ENCODE measurements around the gene AMH. TPM values are rescaled to one million over a fixed set of nuclear protein-coding genes. Genes with fewer than 3 reads are reported as not detected.

Gene AMH
- total and polyA plus RNA-seq, 3 donors from 2014 or later = 50.8 to 268 (median 180) TPM

DNA sequence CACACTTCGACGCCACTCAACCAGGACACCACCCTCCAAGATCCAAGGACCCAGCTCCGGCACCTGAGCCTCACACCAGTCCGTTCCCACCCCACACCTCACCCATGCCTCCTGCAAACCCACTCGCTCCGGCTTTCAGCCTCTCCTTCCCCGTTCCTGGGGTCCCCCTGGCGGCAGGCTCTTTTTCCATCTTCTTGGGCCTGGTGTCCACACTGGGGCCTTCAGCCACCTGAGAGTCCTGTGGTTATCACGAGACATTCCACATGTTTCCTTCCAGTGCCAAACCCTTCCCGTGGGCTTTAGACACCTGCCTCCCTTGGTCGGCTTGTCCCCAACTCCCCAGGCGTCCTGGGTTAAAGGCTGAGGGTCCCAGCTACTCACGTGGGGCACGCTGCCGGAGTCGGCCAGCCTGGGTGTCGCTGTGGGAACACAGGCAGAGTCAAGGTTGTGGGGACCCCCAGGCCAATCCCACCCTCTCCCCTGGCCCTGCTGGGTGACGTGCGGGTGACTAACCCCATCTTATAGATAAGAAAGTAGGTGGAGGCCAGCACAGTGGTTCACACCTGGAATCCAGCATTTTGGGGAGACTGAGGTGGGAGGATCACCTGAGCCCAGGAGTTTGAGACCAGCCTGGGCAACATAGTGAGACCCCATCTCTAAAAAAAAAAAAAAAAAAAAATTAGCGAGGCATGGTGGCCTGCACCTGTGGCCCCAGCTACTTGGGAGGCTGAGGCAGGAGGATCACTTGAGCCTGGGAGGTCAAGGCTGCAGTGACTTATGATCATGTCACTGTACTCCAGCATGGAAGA, 5.1 kb downstream of the AMH start:
- WGBS, 2 donors = 42 to 63% methylated on average over 9 to 20 of the region's 20 CpGs
- no peaks in the 10 kb centered on the region for H3K27me3 ChIP-seq
- H3K27ac ChIP-seq = no peak overlapping the region
- no peak for DNase-seq
- H3K4me1 ChIP-seq = peaks cover 30% of the 10 kb centered on the region
- no peaks in the 10 kb centered on the region for H3K36me3 ChIP-seq (ENCODE audit: low read depth, missing control alignments)
- TF ChIP-seq POLR2A (IDR thresholded peaks at IDR 0.05) (no peak), CTCF (IDR thresholded peaks at IDR 0.05) (peak in 1 of 3 experiments; percentile 11)
- no peaks in the 10 kb centered on the region for H3K9me3 ChIP-seq
- intact Hi-C loops (cut with DNase I; ENCODE audit: low total_unique reads) = no loop called here
- no peak overlapping the region for H3K4me3 ChIP-seq

- WGBS, 2 donors = 87 to 89% methylated on average over 7 to 16 of the region's 16 CpGs
These were observed 6.2 kb downstream of the AMH start for GRCh38 chr19:2255112-2255845.

GRCh38 chr19:2255982-2256685, 7.0 kb downstream of the AMH start, which contains the start of gene JSRP1:
TSS of gene JSRP1 (minus strand) at chr19:2256417. CDS start at chr19:2255314, 1,103 bp downstream.
- H3K27ac ChIP-seq = no peak within 1 kb of the TSS
- H3K4me1 ChIP-seq = peaks cover 17% of the 10 kb centered on the region
- TF ChIP-seq POLR2A (IDR thresholded peaks at IDR 0.05) (no peak), CTCF (IDR thresholded peaks at IDR 0.05) (no peak)
- no peaks in the 10 kb centered on the region for H3K9me3 ChIP-seq
- H3K36me3 ChIP-seq (ENCODE audit: low read depth, missing control alignments) = no peaks in the 10 kb centered on the region
- no peak within 1 kb of the TSS for H3K4me3 ChIP-seq
- no peak for DNase-seq
- no peaks in the 10 kb centered on the region for H3K27me3 ChIP-seq
- 44 to 60% methylated on average over 14 to 24 of the region's 24 CpGs for WGBS, 2 donors
- intact Hi-C loops (cut with DNase I; ENCODE audit: low total_unique reads) = no loop called here

More at GRCh38 chr19:2255112-2255845, 6.2 kb downstream of the AMH start:
- Histone ChIP-seq H3K4me3 (no peak overlapping the region), H3K36me3 (ENCODE audit: low read depth, missing control alignments) (no peaks in the 10 kb centered on the region), H3K9me3 (no peaks in the 10 kb centered on the region), H3K4me1 (peaks cover 22% of the 10 kb centered on the region), H3K27ac (no peak overlapping the region), H3K27me3 (no peaks in the 10 kb centered on the region)
- no peak for DNase-seq
- intact Hi-C loops (cut with DNase I; ENCODE audit: low total_unique reads) = no loop called here
- no peak for TF ChIP-seq CTCF (IDR thresholded peaks at IDR 0.05)

DNA sequence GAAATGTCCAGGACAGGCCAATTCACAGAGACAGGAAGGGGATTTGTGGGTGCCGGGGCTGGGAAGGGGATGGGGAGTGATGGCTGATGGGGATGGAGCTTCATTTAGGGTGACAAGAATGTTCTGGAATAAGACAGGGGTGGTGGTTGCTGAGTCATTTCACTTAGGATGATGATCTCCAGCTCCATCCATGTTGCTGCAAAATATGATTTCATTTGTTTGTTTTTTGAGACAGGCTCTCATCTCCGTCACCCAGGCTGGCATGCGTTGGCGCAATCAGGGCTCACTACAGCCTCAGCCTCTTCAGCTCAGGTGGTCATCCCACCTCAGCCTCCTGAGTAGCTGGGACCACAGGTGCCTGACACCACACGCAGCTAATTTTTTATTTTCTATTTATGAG, 10.2 kb downstream of the AMH start:
- TF ChIP-seq CTCF (IDR thresholded peaks at IDR 0.05) (no peak), POLR2A (IDR thresholded peaks at IDR 0.05) (no peak)
- Histone ChIP-seq H3K9me3 (no peaks in the 10 kb centered on the region), H3K36me3 (ENCODE audit: low read depth, missing control alignments) (no peaks in the 10 kb centered on the region), H3K27me3 (no peaks in the 10 kb centered on the region), H3K4me1 (no peaks in the 10 kb centered on the region), H3K4me3 (no peak overlapping the region), H3K27ac (no peak overlapping the region)
- 94 to 96% methylated on average over 5 of the region's 5 CpGs for WGBS, 2 donors
- intact Hi-C loops (cut with DNase I; ENCODE audit: low total_unique reads) = no loop called here
- no peak for DNase-seq
